H7 (cell line): ENCODE results near the gene ANKRD9. TPM values are rescaled to one million over a fixed set of nuclear protein-coding genes. Genes with fewer than 3 reads are reported as not detected.

ENCODE experiments used
- DNase-seq: peaks from one replicate; pipeline ENCODE4 v3.0.0; 2012
- H3K27me3 ChIP-seq: 2 replicates; pipeline ENCODE4 v1.6.0; 2011; ENCODE audit warnings: mild to moderate bottlenecking, low read length; ENCODE audit not compliant: control insufficient read depth, insufficient read depth
- H3K36me3 ChIP-seq: replicated peaks from 2 replicates; pipeline ENCODE4 v1.5.1; 2011; ENCODE audit warnings: low read length; ENCODE audit not compliant: control insufficient read depth, insufficient read depth
- H3K4me3 ChIP-seq: 2 replicates; pipeline ENCODE4 v1.5.1; 2011; ENCODE audit warnings: low read depth, mild to moderate bottlenecking, control low read depth, low read length, moderate library complexity; ENCODE audit not compliant: insufficient read depth
- total RNA-seq: library from RNA; depleted of rRNA; stranded (reverse); fragments of >200 nt; shearing (Covaris generic); gene quantifications from 2 replicates; pipeline ENCODE4 v1.2.3, GENCODE V29; 2014

The ANKRD9 gene
- total RNA-seq, 1 experiment from 2014 or later = 52.0 TPM

DNA sequence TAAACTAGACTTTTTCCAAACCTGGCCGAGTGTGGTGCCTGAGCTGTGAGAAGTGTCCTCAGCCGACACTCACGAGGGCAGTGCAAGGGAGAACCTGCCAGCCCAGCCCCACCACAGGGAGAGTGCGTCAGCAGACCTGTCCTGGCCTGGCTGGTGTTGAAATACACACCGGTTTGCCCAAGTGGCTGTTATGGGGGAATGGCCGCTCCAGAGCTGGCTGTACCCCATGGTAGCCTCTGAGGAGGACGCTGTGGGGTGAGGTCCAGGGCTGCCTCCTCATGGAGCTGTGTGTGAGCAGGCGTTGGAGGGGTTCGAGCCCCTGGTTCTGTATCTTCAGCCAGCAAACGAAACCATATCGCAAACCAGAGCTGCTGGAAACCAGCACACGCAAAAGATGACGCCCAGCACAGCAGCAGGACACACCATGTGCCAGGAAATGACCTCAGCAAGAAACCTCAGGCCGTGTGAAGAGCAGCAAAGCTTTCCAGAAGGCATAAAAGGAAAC lies 9.4 kb downstream of the ANKRD9 start:
- no peak for DNase-seq
- Histone ChIP-seq H3K27me3 (no peaks in the 10 kb centered on the region), H3K4me3 (no peak overlapping the region), H3K36me3 (peaks cover 1% of the 10 kb centered on the region)

- no peaks in the 10 kb centered on the region for H3K27me3 ChIP-seq
- no peak for DNase-seq
- no peak overlapping the region for H3K4me3 ChIP-seq
- peaks cover 1% of the 10 kb centered on the region for H3K36me3 ChIP-seq
Observed at GRCh38 chr14:102499401-102500157, 10.0 kb downstream of the ANKRD9 start.

GRCh38 chr14:102498678-102499265 lies 10.8 kb downstream of the ANKRD9 start:
- no peak for DNase-seq
- H3K36me3 ChIP-seq = peaks cover 1% of the 10 kb centered on the region
- no peak overlapping the region for H3K4me3 ChIP-seq
- no peaks in the 10 kb centered on the region for H3K27me3 ChIP-seq

GRCh38 chr14:102497998-102498677 lies 11.4 kb downstream of the ANKRD9 start:
- DNase-seq = peak; percentile 87
- peaks cover 1% of the 10 kb centered on the region for H3K36me3 ChIP-seq

DNA sequence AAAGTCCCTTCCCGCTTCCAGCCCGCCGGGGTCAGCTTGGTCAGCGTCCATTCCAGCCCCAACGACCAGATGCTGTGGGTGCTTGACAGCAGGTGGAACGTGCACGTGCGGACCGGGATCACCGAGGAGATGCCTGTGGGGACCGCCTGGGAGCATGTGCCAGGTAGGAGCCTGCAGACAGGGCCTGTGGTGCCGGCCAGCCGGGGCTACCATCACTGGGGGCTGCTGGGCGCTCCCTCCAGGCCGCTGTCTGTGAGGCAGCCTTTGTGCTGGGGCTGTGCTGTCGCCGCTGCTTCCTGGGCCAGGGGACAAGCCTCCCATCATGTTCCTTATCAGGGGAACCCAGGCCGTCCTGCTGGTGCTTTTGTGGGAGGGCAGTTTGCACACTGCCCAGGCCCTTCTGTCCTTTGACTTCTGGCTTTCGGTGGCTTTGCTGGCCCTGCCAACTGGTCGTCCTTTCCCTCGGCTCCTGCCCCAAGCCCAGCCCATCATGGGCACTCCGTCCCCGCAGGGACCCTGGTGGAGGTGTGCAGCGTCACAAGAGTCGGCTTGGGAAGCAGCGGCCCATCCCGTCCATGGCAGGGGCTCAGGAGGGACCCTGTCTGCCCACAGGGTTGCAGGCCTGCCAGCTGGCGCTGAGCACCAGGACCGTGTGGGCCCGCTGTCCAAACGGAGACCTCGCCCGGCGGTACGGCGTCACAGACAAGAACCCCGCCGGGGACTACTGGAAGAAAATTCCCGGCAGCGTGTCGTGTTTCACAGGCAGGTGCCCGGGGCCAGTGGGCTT lies 12.4 kb downstream of the ANKRD9 start:
- Histone ChIP-seq H3K27me3 (no peaks in the 10 kb centered on the region), H3K4me3 (no peak overlapping the region), H3K36me3 (peaks cover 1% of the 10 kb centered on the region)
- DNase-seq = peak; percentile 69

More at GRCh38 chr14:102497998-102498677, 11.4 kb downstream of the ANKRD9 start:
- no peak overlapping the region for H3K4me3 ChIP-seq
- no peaks in the 10 kb centered on the region for H3K27me3 ChIP-seq

GRCh38 chr14:102496331-102496691 lies 13.3 kb downstream of the ANKRD9 start:
- H3K27me3 ChIP-seq = no peaks in the 10 kb centered on the region

GRCh38 chr14:102495491-102496330 lies 13.9 kb downstream of the ANKRD9 start:
- no peak for DNase-seq
- H3K27me3 ChIP-seq = no peaks in the 10 kb centered on the region
- peaks cover 1% of the 10 kb centered on the region for H3K36me3 ChIP-seq
- no peak overlapping the region for H3K4me3 ChIP-seq

More at GRCh38 chr14:102496331-102496691, 13.3 kb downstream of the ANKRD9 start:
- Histone ChIP-seq H3K4me3 (no peak overlapping the region), H3K36me3 (peaks cover 1% of the 10 kb centered on the region)
- DNase-seq = no peak

DNA sequence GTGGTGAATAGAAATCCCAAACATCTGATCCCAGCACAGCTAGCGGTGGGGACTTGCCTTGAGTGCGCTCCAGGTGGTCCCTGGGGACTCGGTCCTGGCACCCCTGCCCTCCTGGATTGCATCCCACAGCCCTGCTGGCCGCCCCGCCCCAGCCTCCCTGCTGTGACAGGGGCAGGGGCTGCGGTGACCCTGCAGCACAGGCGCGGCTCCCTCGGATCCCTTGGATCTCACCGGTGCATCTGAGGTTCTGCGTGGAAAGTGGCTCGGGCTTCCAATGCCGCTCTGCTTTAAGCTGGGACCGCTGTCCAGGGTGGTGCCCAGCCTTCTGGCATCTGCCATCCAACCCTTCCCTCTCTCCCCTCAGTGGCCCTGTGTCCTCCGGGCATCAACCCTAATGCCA lies 16.0 kb downstream of the ANKRD9 start:
- no peaks in the 10 kb centered on the region; the same call in 1 of the 2 replicates for H3K36me3 ChIP-seq
- peak; percentile 52 for DNase-seq

GRCh38 chr14:102493096-102493495 lies 16.5 kb downstream of the ANKRD9 start:
- H3K36me3 ChIP-seq = no peaks in the 10 kb centered on the region; the same call in 1 of the 2 replicates
- no peak for DNase-seq
- no peak overlapping the region for H3K4me3 ChIP-seq
- no peaks in the 10 kb centered on the region for H3K27me3 ChIP-seq

More for the DNA sequence above, 16.0 kb downstream of the ANKRD9 start:
- H3K27me3 ChIP-seq = no peaks in the 10 kb centered on the region
- H3K4me3 ChIP-seq = no peak overlapping the region

GRCh38 chr14:102492531-102492910 lies 17.1 kb downstream of the ANKRD9 start:
- Histone ChIP-seq H3K36me3 (no peaks in the 10 kb centered on the region; the same call in 1 of the 2 replicates), H3K4me3 (no peak overlapping the region), H3K27me3 (no peaks in the 10 kb centered on the region)
- DNase-seq = peak; percentile 50

DNA sequence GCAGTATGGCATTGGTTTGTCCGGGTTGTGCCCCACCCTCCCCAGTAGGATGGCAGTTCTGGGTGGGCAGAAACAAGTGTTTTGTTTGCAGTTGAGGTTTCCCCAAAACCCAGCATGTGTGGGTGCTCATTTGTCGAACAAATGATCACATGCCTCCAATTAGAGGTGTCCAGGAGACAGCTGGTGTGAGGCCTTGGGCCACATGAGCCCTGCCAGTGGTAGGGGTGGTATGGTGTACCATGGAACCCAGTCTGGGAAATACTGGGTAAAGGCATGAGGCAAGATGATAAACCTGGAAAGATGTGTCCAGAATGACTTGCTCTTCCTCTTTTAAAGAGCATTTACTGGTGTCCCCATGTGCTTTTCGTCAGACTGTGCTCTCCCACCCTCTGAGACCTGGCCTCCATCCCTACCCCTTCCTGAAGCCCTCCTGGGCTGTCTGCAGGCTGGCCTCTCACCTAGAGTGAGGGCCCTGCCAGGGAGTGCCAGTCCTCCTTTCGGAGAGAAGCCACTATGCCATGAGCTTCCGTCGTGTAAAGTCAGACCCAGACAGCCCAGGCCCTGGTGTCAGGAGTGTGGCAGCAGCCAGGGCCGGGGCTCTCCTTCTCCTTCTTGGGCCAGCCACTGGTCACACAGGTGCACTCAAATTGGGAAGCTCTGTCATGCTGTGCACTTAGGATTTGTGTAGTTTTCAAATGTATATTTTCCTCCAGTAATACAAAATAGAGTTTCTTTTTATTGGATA lies 17.6 kb downstream of the ANKRD9 start:
- peak; percentile 30 for DNase-seq
- H3K27me3 ChIP-seq = no peaks in the 10 kb centered on the region
- no peak overlapping the region for H3K4me3 ChIP-seq
- no peaks in the 10 kb centered on the region for H3K36me3 ChIP-seq

DNA sequence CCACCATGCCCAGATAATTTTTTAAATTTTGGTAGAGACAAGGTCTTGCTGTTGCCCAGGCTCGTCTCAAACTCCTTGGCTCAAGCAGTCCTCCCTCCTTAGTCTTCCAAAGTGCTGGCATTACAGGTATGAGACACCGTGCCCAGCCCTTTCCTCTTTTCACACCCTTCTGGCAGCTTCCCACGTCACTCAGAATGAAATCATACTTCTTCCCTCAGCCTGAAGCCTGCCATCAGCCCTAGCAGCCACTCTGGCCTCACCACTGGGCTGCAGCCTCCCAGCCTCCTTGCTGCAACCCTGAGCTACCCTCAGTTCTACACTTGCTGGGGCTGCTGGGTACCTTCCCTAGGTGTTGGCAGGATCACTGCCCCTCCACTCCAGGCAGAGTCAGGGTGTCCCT lies 18.2 kb downstream of the ANKRD9 start:
- no peaks in the 10 kb centered on the region for H3K36me3 ChIP-seq
- DNase-seq = no peak
- no peaks in the 10 kb centered on the region for H3K27me3 ChIP-seq
- no peak overlapping the region for H3K4me3 ChIP-seq

DNA sequence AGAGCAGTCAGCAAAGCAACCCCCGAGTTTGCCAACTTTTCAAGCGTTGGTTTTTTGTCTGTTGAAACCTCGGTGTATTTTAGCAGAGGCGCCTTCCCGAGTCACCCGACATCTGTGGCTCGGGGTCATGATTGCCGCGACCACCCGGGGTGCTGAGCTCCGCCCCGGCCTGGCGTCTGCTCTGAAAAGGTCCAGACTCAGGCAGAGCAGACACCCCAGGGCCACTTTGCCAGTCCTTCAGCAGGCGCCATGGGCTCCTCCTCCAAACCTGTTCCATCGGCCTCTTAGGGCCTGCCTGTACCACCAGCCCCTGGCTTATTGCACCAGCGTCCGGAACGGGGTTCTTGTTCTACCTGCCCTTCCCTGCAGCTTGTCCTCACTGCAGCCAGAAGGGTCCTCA lies 19.1 kb downstream of the ANKRD9 start:
- H3K4me3 ChIP-seq = no peak overlapping the region
- peak; percentile 61 for DNase-seq
- no peaks in the 10 kb centered on the region for H3K36me3 ChIP-seq
- no peaks in the 10 kb centered on the region for H3K27me3 ChIP-seq
